Activated CD4-positive, alpha-beta memory T cell treated with anti-CD3 and anti-CD28 coated beads for 36 hours (primary cell): Measurements from ENCODE around the gene MRC1. TPM values are rescaled to one million over a fixed set of nuclear protein-coding genes. Genes with fewer than 3 reads are reported as not detected.

Source experiments
- CTCF ChIA-PET: fragments of 350-600 bp; sonication (Branson Sonifier 250); formaldehyde crosslinking; loops from one replicate; lab custom pipeline; 2021; ENCODE audit warnings: antibody characterized with exemption, inconsistent platforms; lab: Charles Lee
- POLR2A ChIA-PET: fragments of 350-600 bp; sonication (Branson Sonifier 250); formaldehyde crosslinking; loops from one replicate; lab custom pipeline; 2021; ENCODE audit warnings: antibody characterized with exemption; lab: Charles Lee
- DNase-seq: peaks from one replicate; pipeline ENCODE4 v3.0.0-alpha.2; 2020
- H3K27ac Mint-ChIP-seq: one replicate; pipeline ENCODE4 v1.8.0; 2021; ENCODE audit warnings: mixed read lengths
- H3K27me3 Mint-ChIP-seq: one replicate; pipeline ENCODE4 v1.8.0; 2021; ENCODE audit warnings: mixed read lengths
- H3K36me3 Mint-ChIP-seq: one replicate; pipeline ENCODE4 v1.8.0; 2021; ENCODE audit warnings: mixed read lengths
- H3K4me1 Mint-ChIP-seq: one replicate; pipeline ENCODE4 v1.8.0; 2021; ENCODE audit warnings: low read depth, mixed read lengths
- H3K4me3 Mint-ChIP-seq: one replicate; pipeline ENCODE4 v1.8.0; 2021; ENCODE audit warnings: mild to moderate bottlenecking, mixed read lengths
- H3K9me3 Mint-ChIP-seq: one replicate; pipeline ENCODE4 v1.8.0; 2021; ENCODE audit warnings: mixed read lengths
- intact Hi-C: fragments of 100-400 bp; cut with micrococcal nuclease; formaldehyde crosslinking; loops from one replicate; pipeline ENCODE4 v1.15.1; 2023
- total RNA-seq, 2 experiments: library from RNA; stranded (reverse); gene quantifications; one replicate each; pipeline ENCODE4 v1.2.3, GENCODE V29; 2021

The MRC1 gene
- total RNA-seq, 2 experiments from 2014 or later, result 0.05 TPM; not detected in 1

GRCh38 chr10:17784688-17785087 is 24.5 kb upstream of the MRC1 start:
- H3K27ac Mint-ChIP-seq, result no peak overlapping the region
- DNase-seq, result no peak
- POLR2A ChIA-PET, result no interaction called here
- CTCF ChIA-PET, result no interaction called here
- intact Hi-C loops, result no loop called here
- no peaks in the 10 kb centered on the region for H3K9me3 Mint-ChIP-seq
- no peaks in the 10 kb centered on the region for H3K36me3 Mint-ChIP-seq
- H3K4me3 Mint-ChIP-seq, result no peak overlapping the region
- H3K4me1 Mint-ChIP-seq, result no peaks in the 10 kb centered on the region
- peaks cover 1% of the 10 kb centered on the region for H3K27me3 Mint-ChIP-seq

DNA sequence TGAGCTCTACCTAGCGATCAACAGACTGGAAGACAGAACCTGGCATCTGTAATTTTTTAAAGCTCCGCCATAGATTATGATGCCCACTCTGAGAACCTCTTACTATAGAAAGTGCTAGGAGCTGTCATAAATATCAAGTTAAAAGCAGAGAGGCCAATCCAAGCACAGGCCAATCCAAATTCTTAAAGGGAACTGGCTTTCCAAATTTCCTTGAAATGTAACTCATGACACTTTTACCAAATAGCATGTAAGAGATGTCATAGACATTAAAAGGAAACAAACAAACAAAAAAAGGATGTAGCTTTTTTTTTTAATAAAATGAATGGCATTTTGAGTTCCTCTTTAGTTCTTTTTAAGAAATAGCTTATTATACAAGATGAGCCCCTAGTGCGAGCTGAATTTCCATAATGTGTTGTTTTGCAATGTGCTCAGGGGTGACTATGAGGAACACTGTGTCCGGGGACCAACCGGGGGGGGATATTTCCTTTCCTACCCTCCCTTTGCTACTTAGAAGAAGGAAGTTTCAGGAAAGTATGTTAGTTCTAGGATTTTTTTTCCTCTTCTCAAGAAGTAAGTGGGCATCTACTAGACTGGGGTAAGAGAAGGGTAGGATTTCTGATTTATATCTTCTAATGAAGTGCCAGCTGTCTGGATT is 23.7 kb upstream of the MRC1 start:
- ChIA-PET POLR2A (interaction anchor here (1.0 kb wide), 1 partner anchor 26 kb away, joined by 3 read pairs; no protein-coding TSS in a partner anchor), CTCF (no interaction called here)
- intact Hi-C loops, result no loop called here
- H3K9me3 Mint-ChIP-seq, result no peaks in the 10 kb centered on the region
- no peak for DNase-seq
- H3K4me3 Mint-ChIP-seq, result no peak overlapping the region
- H3K27ac Mint-ChIP-seq, result no peak overlapping the region
- no peaks in the 10 kb centered on the region for H3K4me1 Mint-ChIP-seq
- H3K36me3 Mint-ChIP-seq, result no peaks in the 10 kb centered on the region
- H3K27me3 Mint-ChIP-seq, result peaks cover 1% of the 10 kb centered on the region

DNA sequence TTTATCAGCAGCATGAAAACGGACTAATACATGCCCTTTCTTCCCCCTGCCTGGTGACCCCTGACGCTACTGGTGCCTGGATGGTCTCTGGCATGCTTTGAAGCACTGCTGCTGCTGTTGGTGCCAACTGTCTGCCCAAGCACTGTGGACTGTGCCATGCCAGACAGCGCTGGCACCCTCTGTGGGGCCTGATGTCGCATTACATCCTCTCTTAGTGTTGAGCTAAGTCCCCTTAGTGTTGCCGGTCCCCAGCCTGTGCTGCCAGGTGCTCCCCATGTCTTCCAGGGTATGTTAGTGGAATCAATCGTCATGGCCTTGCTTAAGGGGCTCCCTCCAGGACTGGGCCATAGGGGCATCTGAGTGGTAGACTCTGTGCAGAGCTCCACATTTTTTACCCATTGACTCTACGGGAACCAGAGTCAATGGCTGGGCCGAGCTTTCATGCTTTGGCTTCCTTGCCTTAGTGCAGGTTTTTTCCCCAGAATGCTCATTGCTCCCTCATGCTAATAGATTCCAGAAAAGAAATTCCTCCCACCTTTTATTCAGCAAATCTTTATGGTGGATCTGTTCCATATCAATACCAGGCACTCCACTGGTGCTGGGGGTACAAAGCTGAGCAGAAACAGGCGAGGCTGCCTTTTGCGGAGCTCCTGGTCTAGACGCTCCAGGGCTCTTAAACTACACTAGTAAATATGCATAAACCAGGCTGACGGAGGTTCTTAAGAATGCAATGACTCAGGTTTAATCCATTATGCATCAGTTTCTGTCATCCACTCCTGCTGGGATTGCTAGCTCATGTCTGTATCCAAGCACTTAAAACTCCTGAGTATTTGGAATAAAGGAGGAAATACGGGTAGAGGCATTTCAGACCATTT is 21.8 kb upstream of the MRC1 start:
- intact Hi-C loops, result no loop called here
- no peak for DNase-seq
- H3K27me3 Mint-ChIP-seq, result peaks cover 1% of the 10 kb centered on the region
- H3K27ac Mint-ChIP-seq, result no peak overlapping the region
- POLR2A ChIA-PET, result no interaction called here
- no peak overlapping the region for H3K4me3 Mint-ChIP-seq
- no peaks in the 10 kb centered on the region for H3K4me1 Mint-ChIP-seq
- no peaks in the 10 kb centered on the region for H3K9me3 Mint-ChIP-seq
- H3K36me3 Mint-ChIP-seq, result no peaks in the 10 kb centered on the region
- CTCF ChIA-PET, result no interaction called here

GRCh38 chr10:17788646-17789045 is 20.5 kb upstream of the MRC1 start:
- H3K4me1 Mint-ChIP-seq, result no peaks in the 10 kb centered on the region
- ChIA-PET POLR2A (interaction anchor here (0.5 kb wide), 1 partner anchor 597 kb away, joined by 4 read pairs; no protein-coding TSS in a partner anchor), CTCF (no interaction called here)
- H3K27ac Mint-ChIP-seq, result no peak overlapping the region
- no peaks in the 10 kb centered on the region for H3K9me3 Mint-ChIP-seq
- no peak overlapping the region for H3K4me3 Mint-ChIP-seq
- no peaks in the 10 kb centered on the region for H3K36me3 Mint-ChIP-seq
- no peak for DNase-seq
- peaks cover 1% of the 10 kb centered on the region for H3K27me3 Mint-ChIP-seq
- intact Hi-C loops, result no loop called here

DNA sequence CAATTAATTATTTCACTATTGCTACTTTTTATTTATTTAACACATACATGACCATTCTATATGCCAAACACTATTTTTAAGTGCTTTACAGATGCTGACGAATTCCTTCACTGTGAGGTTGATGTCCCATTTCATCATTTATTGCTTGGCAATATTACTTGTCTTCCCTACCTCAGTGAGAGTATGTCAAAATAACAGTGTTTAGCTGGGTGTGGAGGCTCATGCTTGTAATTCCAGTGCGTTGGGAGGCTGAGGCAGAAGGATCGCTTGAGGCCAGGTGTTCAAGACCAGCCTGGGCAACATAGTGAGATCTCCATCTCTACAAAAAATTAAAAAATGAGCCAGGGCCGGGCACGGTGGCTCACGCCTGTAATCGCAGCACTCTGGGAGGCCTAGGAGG is 19.8 kb upstream of the MRC1 start:
- H3K9me3 Mint-ChIP-seq, result no peaks in the 10 kb centered on the region
- no peak overlapping the region for H3K27ac Mint-ChIP-seq
- no peaks in the 10 kb centered on the region for H3K36me3 Mint-ChIP-seq
- H3K27me3 Mint-ChIP-seq, result peaks cover 1% of the 10 kb centered on the region
- no peak overlapping the region for H3K4me3 Mint-ChIP-seq
- no peak for DNase-seq
- intact Hi-C loops, result no loop called here
- ChIA-PET POLR2A (no interaction called here), CTCF (no interaction called here)
- no peaks in the 10 kb centered on the region for H3K4me1 Mint-ChIP-seq

DNA sequence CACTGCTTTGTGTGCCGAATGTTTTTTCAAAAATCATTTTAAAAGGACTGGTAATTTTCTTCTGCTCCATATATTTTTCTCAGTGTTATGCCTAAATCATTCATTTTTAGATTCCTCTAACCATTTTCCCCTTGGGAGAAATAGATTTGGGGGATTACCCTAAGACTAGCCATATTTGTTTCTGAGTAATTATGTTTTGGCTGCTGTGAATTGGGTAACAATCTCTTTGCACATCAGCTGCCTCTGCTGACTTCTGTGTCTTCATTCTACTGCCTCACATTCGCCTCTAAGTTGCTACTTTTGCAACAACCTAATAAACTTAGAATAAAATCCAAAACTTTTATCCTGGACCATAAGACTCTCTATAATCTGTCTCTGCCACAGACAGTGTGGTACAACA is 18.5 kb upstream of the MRC1 start:
- Mint-ChIP-seq H3K27ac (no peak overlapping the region), H3K36me3 (no peaks in the 10 kb centered on the region), H3K9me3 (no peaks in the 10 kb centered on the region), H3K4me1 (no peaks in the 10 kb centered on the region), H3K27me3 (peaks cover 1% of the 10 kb centered on the region), H3K4me3 (no peak overlapping the region)
- CTCF ChIA-PET, result no interaction called here
- DNase-seq, result no peak
- intact Hi-C loops, result no loop called here
- POLR2A ChIA-PET, result no interaction called here

DNA sequence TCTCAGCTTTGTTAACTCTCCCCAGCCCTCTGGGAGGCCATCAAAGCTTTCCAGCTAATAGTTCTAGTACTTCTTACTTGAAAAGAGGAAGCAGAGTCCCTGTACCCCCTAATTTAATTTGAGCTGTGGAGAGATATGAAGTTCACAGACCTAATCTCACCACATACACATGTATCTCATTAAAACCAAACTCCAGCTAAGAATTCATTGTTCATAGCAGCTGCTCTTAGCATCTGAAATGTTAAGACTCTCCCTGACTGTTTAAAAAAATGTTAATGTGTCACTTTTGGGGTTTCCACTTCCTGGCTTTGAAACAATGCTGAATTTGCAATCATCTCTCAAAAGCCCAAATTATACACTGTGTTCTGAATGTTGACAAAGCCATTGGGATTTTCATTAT is 16.2 kb upstream of the MRC1 start:
- no peaks in the 10 kb centered on the region for H3K9me3 Mint-ChIP-seq
- no peak for DNase-seq
- H3K4me3 Mint-ChIP-seq, result no peak overlapping the region
- ChIA-PET CTCF (interaction anchor here (0.7 to 1.0 kb wide), 3 partner anchors 26 to 183 kb away, joined by 3 to 4 read pairs (median 3); no protein-coding TSS in a partner anchor), POLR2A (no interaction called here)
- no peaks in the 10 kb centered on the region for H3K27me3 Mint-ChIP-seq
- no peak overlapping the region for H3K27ac Mint-ChIP-seq
- H3K36me3 Mint-ChIP-seq, result no peaks in the 10 kb centered on the region
- H3K4me1 Mint-ChIP-seq, result no peaks in the 10 kb centered on the region
- intact Hi-C loops, result no loop called here

- CTCF ChIA-PET, result no interaction called here
Observed at GRCh38 chr10:17793823-17794644, 15.1 kb upstream of the MRC1 start.

GRCh38 chr10:17795083-17795482 is 14.1 kb upstream of the MRC1 start:
- ChIA-PET CTCF (no interaction called here), POLR2A (no interaction called here)
- Mint-ChIP-seq H3K27me3 (no peaks in the 10 kb centered on the region), H3K4me1 (no peaks in the 10 kb centered on the region), H3K9me3 (no peaks in the 10 kb centered on the region), H3K27ac (no peak overlapping the region), H3K4me3 (no peak overlapping the region), H3K36me3 (no peaks in the 10 kb centered on the region)
- intact Hi-C loops, result no loop called here
- DNase-seq, result no peak

More at GRCh38 chr10:17793823-17794644, 15.1 kb upstream of the MRC1 start:
- Mint-ChIP-seq H3K4me3 (no peak overlapping the region), H3K4me1 (no peaks in the 10 kb centered on the region), H3K36me3 (no peaks in the 10 kb centered on the region), H3K27me3 (no peaks in the 10 kb centered on the region), H3K27ac (no peak overlapping the region), H3K9me3 (no peaks in the 10 kb centered on the region)
- POLR2A ChIA-PET, result no interaction called here
- intact Hi-C loops, result no loop called here
- no peak for DNase-seq

DNA sequence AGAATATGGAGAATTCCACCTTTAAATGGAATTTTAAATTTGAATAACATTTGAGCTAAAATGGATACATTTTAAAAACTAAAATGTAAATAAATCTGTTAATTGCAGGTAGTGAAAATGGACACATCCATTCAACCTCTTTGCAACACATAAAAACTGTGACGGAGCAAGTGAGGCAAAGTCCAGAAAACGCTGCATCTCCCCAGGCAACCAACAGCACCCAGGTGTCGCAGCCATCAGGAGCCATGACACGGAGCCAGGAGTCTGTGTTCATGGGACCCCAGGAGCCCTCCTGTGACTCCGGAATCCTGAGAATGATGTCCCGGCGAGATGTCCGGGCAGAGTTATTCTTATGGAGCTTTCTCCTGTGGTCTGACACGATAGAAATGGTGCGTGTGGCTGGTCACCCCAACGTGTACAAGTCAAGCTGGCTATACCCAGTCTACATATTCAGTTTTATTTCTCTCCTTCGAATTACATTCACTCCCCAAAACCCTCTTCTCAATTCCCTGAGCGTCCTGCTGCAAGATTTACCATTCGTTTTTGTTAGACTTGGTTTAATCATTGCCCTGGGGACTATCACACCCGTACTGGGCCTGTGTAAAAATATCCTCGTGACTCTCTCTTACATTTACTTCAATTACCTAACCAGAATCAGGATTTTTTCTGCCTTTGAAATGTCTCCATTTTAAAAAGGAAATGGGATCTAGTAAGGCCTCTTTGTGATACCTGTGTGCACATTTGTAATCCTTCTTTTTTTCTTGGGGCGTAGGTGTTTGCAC is 13.1 kb upstream of the MRC1 start:
- no peaks in the 10 kb centered on the region for H3K4me1 Mint-ChIP-seq
- ChIA-PET POLR2A (no interaction called here), CTCF (no interaction called here)
- no peak overlapping the region for H3K4me3 Mint-ChIP-seq
- no peaks in the 10 kb centered on the region for H3K9me3 Mint-ChIP-seq
- intact Hi-C loops, result no loop called here
- no peak for DNase-seq
- no peaks in the 10 kb centered on the region for H3K27me3 Mint-ChIP-seq
- H3K27ac Mint-ChIP-seq, result no peak overlapping the region
- H3K36me3 Mint-ChIP-seq, result no peaks in the 10 kb centered on the region

GRCh38 chr10:17801507-17801906 is 7.6 kb upstream of the MRC1 start:
- H3K27me3 Mint-ChIP-seq, result peaks cover 4% of the 10 kb centered on the region
- ChIA-PET CTCF (no interaction called here), POLR2A (no interaction called here)
- no peak overlapping the region for H3K27ac Mint-ChIP-seq
- no peak for DNase-seq
- no peak overlapping the region for H3K4me3 Mint-ChIP-seq
- no peaks in the 10 kb centered on the region for H3K36me3 Mint-ChIP-seq
- intact Hi-C loops, result no loop called here
- H3K9me3 Mint-ChIP-seq, result no peaks in the 10 kb centered on the region
- H3K4me1 Mint-ChIP-seq, result peaks cover 7% of the 10 kb centered on the region
